PC-9 (cell line): ENCODE measurements around the gene SLC13A1. TPM values are rescaled to one million over a fixed set of nuclear protein-coding genes. Genes with fewer than 3 reads are reported as not detected.

Experiments used
- BruUV-seq: library from RNA; stranded (reverse); fragments of 400-500 nt; replicated peaks from 2 replicates; lab custom pipeline; 2021; lab: Mats Ljungman, UMichigan
- CTCF ChIA-PET: fragments of 300-600 bp; sonication (Branson Sonifier 250); formaldehyde crosslinking; loops from one replicate; lab custom pipeline; 2022; ENCODE audit warnings: antibody characterized with exemption; lab: Charles Lee
- POLR2A ChIA-PET: fragments of 300-600 bp; sonication (Branson Sonifier 250); formaldehyde crosslinking; loops from one replicate; lab custom pipeline; 2022; ENCODE audit warnings: antibody characterized with exemption; ENCODE audit not compliant: unreplicated experiment; lab: Charles Lee
- DNase-seq, 2 experiments: peaks; one replicate each; pipeline versions ENCODE4 v3.0.0 to v3.0.0-alpha.2; 2015 to 2022; ENCODE audit warnings: mixed read lengths in 1 of 2
- H2AFZ ChIP-seq: fragments of 200-600 bp; sonication (generic); 2 replicates; pipeline ENCODE4 v1.8.1; 2017; ENCODE audit warnings: antibody characterized with exemption
- H3F3A ChIP-seq: fragments of 200-600 bp; sonication (generic); 2 replicates; pipeline ENCODE4 v1.8.1; 2017; ENCODE audit warnings: antibody characterized with exemption, mild to moderate bottlenecking, low read depth; ENCODE audit not compliant: insufficient read depth
- H3K27ac ChIP-seq: fragments of 200-600 bp; sonication (generic); 2 replicates; pipeline ENCODE4 v1.6.1; 2016; ENCODE audit warnings: mixed run types
- H3K27me3 ChIP-seq: fragments of 200-600 bp; sonication (generic); 2 replicates; pipeline ENCODE4 v1.6.1; 2016; ENCODE audit warnings: low read depth, mixed run types; ENCODE audit not compliant: insufficient read depth
- H3K36me3 ChIP-seq: fragments of 200-600 bp; sonication (generic); 2 replicates; pipeline ENCODE4 v1.6.1; 2016; ENCODE audit warnings: low read depth, mixed run types
- H3K4me1 ChIP-seq: fragments of 200-600 bp; sonication (generic); replicated peaks from 2 replicates; pipeline ENCODE4 v1.6.1; 2016; ENCODE audit warnings: mixed run types; ENCODE audit not compliant: insufficient read depth
- H3K4me2 ChIP-seq: fragments of 200-600 bp; sonication (generic); 2 replicates; pipeline ENCODE4 v1.6.1; 2017; ENCODE audit warnings: mixed run types
- H3K4me3 ChIP-seq: fragments of 200-600 bp; sonication (generic); 2 replicates; pipeline ENCODE4 v1.6.1; 2016; ENCODE audit warnings: mixed run types
- H3K79me2 ChIP-seq: fragments of 200-600 bp; sonication (generic); 2 replicates; pipeline ENCODE4 v1.6.1; 2017; ENCODE audit warnings: low read depth, mixed run types
- H3K9me2 ChIP-seq: fragments of 200-600 bp; sonication (generic); 2 replicates; pipeline ENCODE4 v1.8.1; 2017; ENCODE audit warnings: mild to moderate bottlenecking; ENCODE audit not compliant: insufficient read depth
- H3K9me3 ChIP-seq: fragments of 200-600 bp; sonication (generic); 2 replicates; pipeline ENCODE4 v1.8.1; 2016; ENCODE audit warnings: low read depth; ENCODE audit not compliant: insufficient read depth
- H4K20me1 ChIP-seq: fragments of 200-600 bp; sonication (generic); 2 replicates; pipeline ENCODE4 v1.8.1; 2017; ENCODE audit not compliant: insufficient read depth
- EZH2 ChIP-seq: fragments of 200-600 bp; sonication (generic); IDR thresholded peaks from 2 replicates; pipeline ENCODE4 v1.8.0; 2017; ENCODE audit warnings: antibody characterized with exemption, low read depth
- intact Hi-C: fragments of 100-400 bp; cut with micrococcal nuclease; formaldehyde crosslinking; loops from one replicate; pipeline ENCODE4 v1.10.0; 2022; ENCODE audit not compliant: unreplicated experiment
- total RNA-seq: library from RNA; stranded (reverse); gene quantifications from 2 replicates; pipeline ENCODE4 v1.2.3, GENCODE V29; 2021
- TF ChIP-seq, protein P1 (sequence below): fragments of 200-600 bp; sonication (generic); conservative IDR thresholded peaks from 2 replicates; pipeline ENCODE4 v1.6.1; 2017; ENCODE audit warnings: mixed run types, antibody characterized with exemption, mild to moderate bottlenecking, moderate library complexity

SLC13A1 gene
- total RNA-seq, 1 experiment from 2014 or later, result not detected

DNA sequence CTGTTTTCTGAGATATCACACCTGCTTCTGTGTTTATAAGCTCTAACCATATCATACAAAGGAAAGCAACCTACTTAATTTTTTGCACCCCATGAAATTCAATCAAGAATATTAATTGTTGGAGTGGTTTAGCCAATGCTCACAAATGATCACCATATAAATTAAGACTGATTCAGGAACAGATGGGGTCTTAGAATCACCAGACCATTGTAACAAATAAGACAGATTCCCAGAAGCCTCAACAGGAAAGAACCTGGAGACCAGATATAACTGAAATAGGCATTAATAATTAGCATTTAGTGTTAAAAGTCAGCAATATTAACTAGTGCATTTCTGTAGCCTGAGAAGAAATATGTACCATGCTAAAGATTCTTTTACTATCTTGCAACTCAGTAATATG is 73.6 kb downstream of the SLC13A1 start:
- no peaks in the 10 kb centered on the region for H3K27me3 ChIP-seq
- no peaks in the 10 kb centered on the region for H3K9me3 ChIP-seq
- no peaks in the 10 kb centered on the region for H3K36me3 ChIP-seq
- H3K4me3 ChIP-seq, result no peak overlapping the region
- no peak overlapping the region for H2AFZ ChIP-seq
- H3K4me1 ChIP-seq, result no peaks in the 10 kb centered on the region
- TF ChIP-seq, protein P1, sequence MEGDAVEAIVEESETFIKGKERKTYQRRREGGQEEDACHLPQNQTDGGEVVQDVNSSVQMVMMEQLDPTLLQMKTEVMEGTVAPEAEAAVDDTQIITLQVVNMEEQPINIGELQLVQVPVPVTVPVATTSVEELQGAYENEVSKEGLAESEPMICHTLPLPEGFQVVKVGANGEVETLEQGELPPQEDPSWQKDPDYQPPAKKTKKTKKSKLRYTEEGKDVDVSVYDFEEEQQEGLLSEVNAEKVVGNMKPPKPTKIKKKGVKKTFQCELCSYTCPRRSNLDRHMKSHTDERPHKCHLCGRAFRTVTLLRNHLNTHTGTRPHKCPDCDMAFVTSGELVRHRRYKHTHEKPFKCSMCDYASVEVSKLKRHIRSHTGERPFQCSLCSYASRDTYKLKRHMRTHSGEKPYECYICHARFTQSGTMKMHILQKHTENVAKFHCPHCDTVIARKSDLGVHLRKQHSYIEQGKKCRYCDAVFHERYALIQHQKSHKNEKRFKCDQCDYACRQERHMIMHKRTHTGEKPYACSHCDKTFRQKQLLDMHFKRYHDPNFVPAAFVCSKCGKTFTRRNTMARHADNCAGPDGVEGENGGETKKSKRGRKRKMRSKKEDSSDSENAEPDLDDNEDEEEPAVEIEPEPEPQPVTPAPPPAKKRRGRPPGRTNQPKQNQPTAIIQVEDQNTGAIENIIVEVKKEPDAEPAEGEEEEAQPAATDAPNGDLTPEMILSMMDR, result no peak
- TF ChIP-seq EZH2, result no peak
- no peaks in the 10 kb centered on the region for H4K20me1 ChIP-seq
- H3K9me2 ChIP-seq, result no peaks in the 10 kb centered on the region
- H3K27ac ChIP-seq, result no peak overlapping the region
- H3F3A ChIP-seq, result no peaks in the 10 kb centered on the region
- H3K4me2 ChIP-seq, result no peak overlapping the region
- ChIA-PET CTCF (interaction anchor here (0.7 kb wide), 1 partner anchor 198 kb away, joined by 3 read pairs; no protein-coding TSS in a partner anchor), POLR2A (no interaction called here)
- DNase-seq, result no peak
- intact Hi-C loops, result no loop called here
- no TSS peak for BruUV-seq
- no peaks in the 10 kb centered on the region for H3K79me2 ChIP-seq

DNA sequence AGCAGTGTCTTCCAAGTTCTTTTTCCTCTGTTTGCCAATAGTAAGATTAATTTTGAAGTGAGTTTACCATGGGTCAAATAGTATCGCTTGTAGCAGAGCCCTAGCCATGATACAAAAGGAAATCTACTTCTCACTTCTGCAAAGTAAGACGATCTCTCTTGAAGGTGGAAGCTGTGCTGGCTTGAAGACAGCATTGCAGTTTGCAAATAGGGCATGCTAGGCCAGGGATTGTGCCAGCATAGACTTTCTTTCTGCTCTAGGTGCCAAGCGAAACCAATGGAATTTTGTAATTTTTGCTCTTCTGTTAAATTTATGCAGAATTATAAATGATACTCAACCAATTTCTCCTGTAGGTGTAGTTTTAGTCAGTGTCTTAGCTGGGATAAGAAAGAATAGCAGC is 74.5 kb downstream of the SLC13A1 start:
- Histone ChIP-seq H3K36me3 (no peaks in the 10 kb centered on the region), H3F3A (no peaks in the 10 kb centered on the region), H4K20me1 (no peaks in the 10 kb centered on the region), H3K9me2 (no peaks in the 10 kb centered on the region), H3K9me3 (no peaks in the 10 kb centered on the region), H2AFZ (no peak overlapping the region), H3K4me2 (no peak overlapping the region), H3K4me1 (no peaks in the 10 kb centered on the region), H3K79me2 (no peaks in the 10 kb centered on the region), H3K27ac (no peak overlapping the region), H3K27me3 (no peaks in the 10 kb centered on the region), H3K4me3 (no peak overlapping the region)
- DNase-seq, result no peak
- intact Hi-C loops, result no loop called here
- TF ChIP-seq, protein P1, result no peak
- TF ChIP-seq EZH2, result no peak
- CTCF ChIA-PET, result no interaction called here
- no TSS peak for BruUV-seq
- POLR2A ChIA-PET, result no interaction called here

DNA sequence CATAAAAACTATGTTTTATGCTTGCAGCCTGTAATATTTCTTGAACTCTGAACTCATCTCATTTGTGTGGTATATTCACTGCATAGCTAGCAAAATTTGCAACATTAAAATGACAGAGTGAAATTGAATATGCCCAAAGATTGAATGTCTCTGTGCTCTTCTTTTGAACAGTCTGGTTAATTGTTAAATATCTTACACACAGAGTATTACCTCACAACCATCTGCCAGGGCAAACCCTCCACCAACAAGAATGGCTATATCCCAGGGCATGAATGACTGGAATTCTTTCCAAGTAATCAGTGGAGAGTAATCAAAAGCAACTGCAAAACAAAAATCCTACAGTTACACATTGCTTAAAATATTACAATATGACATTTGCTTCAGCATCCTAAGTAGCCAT is 76.9 kb downstream of the SLC13A1 start:
- Histone ChIP-seq H3K4me2 (no peak overlapping the region), H3K9me3 (no peaks in the 10 kb centered on the region), H3K27me3 (no peaks in the 10 kb centered on the region), H3K27ac (no peak overlapping the region), H4K20me1 (no peaks in the 10 kb centered on the region), H3K79me2 (no peaks in the 10 kb centered on the region), H3F3A (no peaks in the 10 kb centered on the region), H3K4me3 (no peak overlapping the region), H3K4me1 (no peaks in the 10 kb centered on the region), H3K9me2 (no peaks in the 10 kb centered on the region), H2AFZ (no peak overlapping the region), H3K36me3 (no peaks in the 10 kb centered on the region)
- POLR2A ChIA-PET, result no interaction called here
- TF ChIP-seq, protein P1, result no peak
- CTCF ChIA-PET, result no interaction called here
- intact Hi-C loops, result no loop called here
- no TSS peak for BruUV-seq
- DNase-seq, result no peak
